ENCODE measurements around the gene TMBIM1. TPM values are rescaled to one million over a fixed set of nuclear protein-coding genes. Genes with fewer than 3 reads are reported as not detected.

TMBIM1 gene
- 10 to 100 TPM; 82.9 to 86.4 TPM for total RNA-seq

GRCh38 chr2:218292048-218293014, at the start of gene TMBIM1:
Gene TMBIM1 (minus strand): TSS chr2:218292503. CDS start chr2:218282141, 10,362 bp downstream.
- ChIA-PET POLR2A (interaction anchor here (0.6 to 1.0 kb wide), 2 partner anchors 13 to 33 kb away, joined by 3 read pairs; no protein-coding TSS in a partner anchor), CTCF (interaction anchor here (0.6 to 4.2 kb wide), 6 partner anchors 11 to 243 kb away, joined by 3 to 43 read pairs (median 3); partner anchors contain the start of genes AAMP and PNKD)

- ChIA-PET CTCF (no interaction called here), POLR2A (no interaction called here)
Measured at GRCh38 chr2:218341381-218341780, 49.1 kb upstream of the TMBIM1 start.

- CTCF ChIA-PET, result interaction anchor here (0.8 kb wide), 1 partner anchor 1144 kb away, joined by 3 read pairs; no protein-coding TSS in a partner anchor
- POLR2A ChIA-PET, result no interaction called here
Measured at GRCh38 chr2:218340656-218341055, 48.4 kb upstream of the TMBIM1 start.

- CTCF ChIA-PET, result interaction anchor here (1.2 kb wide), 1 partner anchor 22 kb away, joined by 4 read pairs; the partner anchor contains the start of gene CATIP
- POLR2A ChIA-PET, result no interaction called here
Measured at GRCh38 chr2:218334531-218334930, 42.2 kb upstream of the TMBIM1 start.

GRCh38 chr2:218332920-218333645, 40.8 kb upstream of the TMBIM1 start:
- CTCF ChIA-PET, result no interaction called here
- POLR2A ChIA-PET, result no interaction called here

GRCh38 chr2:218332288-218332687, 40.0 kb upstream of the TMBIM1 start:
- ChIA-PET CTCF (no interaction called here), POLR2A (no interaction called here)

GRCh38 chr2:218331745-218332144, 39.4 kb upstream of the TMBIM1 start:
- POLR2A ChIA-PET, result no interaction called here
- CTCF ChIA-PET, result no interaction called here

- CTCF ChIA-PET, result interaction anchor here (1.2 to 1.9 kb wide), 3 partner anchors 27 to 66 kb away, joined by 4 to 6 read pairs (median 5); partner anchors contain the start of gene CATIP
- POLR2A ChIA-PET, result no interaction called here
Measured at GRCh38 chr2:218329826-218330593, 37.7 kb upstream of the TMBIM1 start.

- CTCF ChIA-PET, result interaction anchor here (1.2 to 1.9 kb wide), 3 partner anchors 27 to 66 kb away, joined by 4 to 6 read pairs (median 5); partner anchors contain the start of gene CATIP
Measured at GRCh38 chr2:218329027-218329825, 36.9 kb upstream of the TMBIM1 start.

GRCh38 chr2:218328294-218328693, 36.0 kb upstream of the TMBIM1 start:
- POLR2A ChIA-PET, result no interaction called here
- CTCF ChIA-PET, result interaction anchor here (1.2 to 1.9 kb wide), 3 partner anchors 27 to 67 kb away, joined by 4 to 6 read pairs (median 5); partner anchors contain the start of gene CATIP

More at GRCh38 chr2:218329027-218329825, 36.9 kb upstream of the TMBIM1 start:
- POLR2A ChIA-PET, result no interaction called here

GRCh38 chr2:218327451-218328210, 35.3 kb upstream of the TMBIM1 start:
- ChIA-PET CTCF (no interaction called here), POLR2A (interaction anchor here (0.6 kb wide), 1 partner anchor 36 kb away, joined by 4 read pairs; no protein-coding TSS in a partner anchor)

GRCh38 chr2:218326315-218326714, 34.0 kb upstream of the TMBIM1 start:
- CTCF ChIA-PET, result no interaction called here
- POLR2A ChIA-PET, result no interaction called here

- ChIA-PET POLR2A (no interaction called here), CTCF (no interaction called here)
Measured at GRCh38 chr2:218325566-218326160, 33.4 kb upstream of the TMBIM1 start.

- CTCF ChIA-PET, result interaction anchor here (0.5 to 1.0 kb wide), 2 partner anchors 35 to 183 kb away, joined by 3 to 4 read pairs; no protein-coding TSS in a partner anchor
- POLR2A ChIA-PET, result no interaction called here
Measured at GRCh38 chr2:218323526-218324472, 31.5 kb upstream of the TMBIM1 start.

GRCh38 chr2:218322768-218323525, 30.6 kb upstream of the TMBIM1 start:
- ChIA-PET CTCF (interaction anchor here (0.5 to 1.4 kb wide), 4 partner anchors 34 to 183 kb away, joined by 3 to 5 read pairs (median 4); partner anchors contain the start of gene CATIP), POLR2A (no interaction called here)

All from activated CD8-positive, alpha-beta memory T cell treated with anti-CD3 and anti-CD28 coated beads for 36 hours (primary cell).